Spleen (tissue), 7 donors: ENCODE measurements around the gene HTR6.

Source experiments
- CTCF ChIP-seq, 11 experiments: fragments of 200-600 bp in 7 of 11; fragments of 450-650 bp in 4 of 11; sonication (generic) in 4 of 11; IDR thresholded peaks in 8 of 11; conservative IDR thresholded peaks in 3 of 11; 1 replicate in 7 of 11; 2 replicates in 4 of 11; pipeline versions ENCODE4 v1.4.0 to v1.8.0; 2016 to 2021; ENCODE audit warnings: antibody characterized with exemption in 11 of 11, inconsistent platforms in 4 of 11, mild to moderate bottlenecking in 1 of 11
- POLR2A ChIP-seq, 3 donors: fragments of 450-650 bp; IDR thresholded peaks; one replicate each; pipeline ENCODE4 v1.5.1; 2017; ENCODE audit warnings: antibody characterized with exemption in 3 of 3, mild to moderate bottlenecking in 1 of 3
- donor health status: DM: no; HTN: no; CAD: no; lungs with moderate emphysema.
- donor health status: DM: no; HTN: no; CAD: no.
- donor health status: DM: no; HTN: no; CAD: no.

- TF ChIP-seq CTCF (IDR thresholded peaks at IDR 0.05 in 8 of 11, conservative IDR thresholded peaks at IDR 0.05 in 3 of 11) (no peak), POLR2A (IDR thresholded peaks at IDR 0.05) (no peak)
Observed at GRCh38 chr1:19619697-19620384, 44.8 kb upstream of the HTR6 start.
